Lower leg skin (tissue), 4 donors: ENCODE measurements around the gene IGSF8. TPM values are rescaled to one million over a fixed set of nuclear protein-coding genes. Genes with fewer than 3 reads are reported as not detected.

Experiments used
- DNase-seq, 2 donors: peaks; one replicate each; pipeline ENCODE4 v3.0.0-alpha.2; 2019; ENCODE audit warnings: low spot score in 2 of 2
- H3K4me3 ChIP-seq: fragments of 200-600 bp; sonication (generic); 2 replicates; pipeline ENCODE4 v1.5.1; 2017; ENCODE audit warnings: mild to moderate bottlenecking, low read depth; ENCODE audit not compliant: poor library complexity, severe bottlenecking
- CTCF ChIP-seq, 3 donors: fragments of 450-650 bp; IDR thresholded peaks; one replicate each; pipeline ENCODE4 v1.5.1; 2016; ENCODE audit warnings: antibody characterized with exemption in 3 of 3, mild to moderate bottlenecking in 3 of 3, moderate library complexity in 2 of 3
- POLR2A ChIP-seq, 2 donors: fragments of 450-650 bp; IDR thresholded peaks; one replicate each; pipeline ENCODE4 v1.6.1; 2016 to 2017; ENCODE audit warnings: antibody characterized with exemption in 2 of 2, mild to moderate bottlenecking in 1 of 2, moderate library complexity in 1 of 2
- intact Hi-C: fragments of 100-400 bp; cut with DNase I; formaldehyde crosslinking; loops from one replicate; pipeline ENCODE4 v1.15.0; 2023; ENCODE audit warnings: low total_unique reads
- total RNA-seq, 4 donors: library from RNA; depleted of rRNA; stranded (reverse); fragments of >200 nt; gene quantifications; one replicate each; pipeline ENCODE4 v1.1.0, GENCODE V29; 2016

IGSF8 gene
- total RNA-seq, 4 donors from 2014 or later, result 44.5 to 74.5 (median 54.9) TPM

GRCh38 chr1:160043543-160043942 lies 54.9 kb downstream of the IGSF8 start:
- intact Hi-C loops, result no loop called here
- no peak for TF ChIP-seq POLR2A (IDR thresholded peaks at IDR 0.05)
- TF ChIP-seq CTCF (IDR thresholded peaks at IDR 0.05), result no peak
- no peak for DNase-seq
- H3K4me3 ChIP-seq, result no peak overlapping the region

Other genes with a start within 250 kb of the IGSF8 start
- gene VSIG8, start 236.0 kb downstream of the IGSF8 start, total RNA-seq, result 10 to 100 TPM; 14.6 to 54.5 (median 43.1) TPM
- 1 to 10 TPM in 1 of 4 donors, under 1 TPM in 3; 0.46 to 3.0 (median 0.66) TPM for gene CFAP45, start 198.5 kb downstream of the IGSF8 start, total RNA-seq
- gene TAGLN2, start 173.1 kb downstream of the IGSF8 start, total RNA-seq, result 100 to 1,000 TPM; 244 to 413 (median 306) TPM
- gene IGSF9, start 153.0 kb downstream of the IGSF8 start, total RNA-seq, result 10 to 100 TPM; 17.7 to 29.6 (median 19.6) TPM
- gene SLAMF9, start 144.4 kb downstream of the IGSF8 start, total RNA-seq, result not detected
- gene PIGM, start 66.6 kb downstream of the IGSF8 start, total RNA-seq, result 1 to 10 TPM; 2.4 to 4.5 (median 3.6) TPM
- not detected for gene KCNJ10, start 28.5 kb downstream of the IGSF8 start, total RNA-seq
- gene KCNJ9, start 17.1 kb downstream of the IGSF8 start, total RNA-seq, result under 1 TPM in 1 of 4 donors, not detected in 3; 0.12 TPM
- gene ATP1A2, start 17.1 kb upstream of the IGSF8 start, total RNA-seq, result 1 to 10 TPM; 1.1 to 5.8 (median 5.0) TPM
- under 1 TPM in 1 of 4 donors, not detected in 3; 0.32 TPM for gene ATP1A4, start 53.0 kb upstream of the IGSF8 start, total RNA-seq
- gene CASQ1, start 92.0 kb upstream of the IGSF8 start, total RNA-seq, result under 1 TPM in 2 of 4 donors, not detected in 2; 0.12 to 0.23 TPM
- 10 to 100 TPM; 50.7 to 76.6 (median 60.1) TPM for gene PEA15, start 106.8 kb upstream of the IGSF8 start, total RNA-seq
- 100 to 1,000 TPM in 2 of 4 donors, 10 to 100 TPM in 2; 90.2 to 141 (median 97.9) TPM for gene DCAF8, start 163.9 kb upstream of the IGSF8 start, total RNA-seq
- gene PEX19, start 186.5 kb upstream of the IGSF8 start, total RNA-seq, result 10 to 100 TPM; 33.4 to 52.9 (median 48.2) TPM
- gene COPA, start 244.6 kb upstream of the IGSF8 start, total RNA-seq, result 10 to 100 TPM; 72.3 to 93.6 (median 80.2) TPM
- gene NCSTN, start 244.8 kb upstream of the IGSF8 start, total RNA-seq, result 10 to 100 TPM; 37.2 to 64.9 (median 48.3) TPM